Measurements from ENCODE around the gene ERP44.

The ERP44 gene

DNA sequence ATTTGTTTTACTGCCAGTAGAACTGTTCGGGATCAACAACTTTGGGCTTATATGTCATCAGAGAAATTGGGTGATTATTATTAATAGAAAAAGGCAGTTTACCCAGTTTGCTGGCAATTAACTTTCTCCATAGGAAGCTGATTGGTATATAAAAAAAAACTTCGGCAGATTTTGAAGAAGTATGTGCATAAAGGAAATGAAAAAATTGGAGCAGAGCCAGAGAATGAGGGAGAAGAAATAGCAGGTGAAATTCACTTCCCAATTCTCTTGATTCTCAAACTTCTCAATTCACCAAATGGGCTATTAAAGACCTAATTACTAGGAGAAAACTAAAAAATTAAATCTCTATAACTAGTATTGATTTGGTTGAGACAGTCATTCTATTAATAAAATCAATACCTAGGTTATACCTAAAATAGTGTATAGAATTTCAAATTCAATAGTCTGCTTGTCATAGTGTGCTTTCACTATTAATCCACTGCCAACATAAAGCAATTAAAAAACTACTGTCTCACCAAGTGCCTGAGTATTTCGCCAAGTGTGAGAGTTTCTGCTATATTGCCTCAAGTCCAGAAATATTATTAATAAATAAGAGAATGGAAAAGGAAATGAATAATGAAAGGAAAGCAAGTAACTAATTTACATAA, 144.8 kb downstream of the ERP44 start:
- H3K27me3 ChIP-seq: no peaks in the 10 kb centered on the region
- peaks cover 7 to 11% (median 8%) of the 10 kb centered on the region in 3 donors for H3K36me3 ChIP-seq
- no peak for DNase-seq
- H3K9me3 ChIP-seq: no peaks in the 10 kb centered on the region
- TF ChIP-seq, protein P1, sequence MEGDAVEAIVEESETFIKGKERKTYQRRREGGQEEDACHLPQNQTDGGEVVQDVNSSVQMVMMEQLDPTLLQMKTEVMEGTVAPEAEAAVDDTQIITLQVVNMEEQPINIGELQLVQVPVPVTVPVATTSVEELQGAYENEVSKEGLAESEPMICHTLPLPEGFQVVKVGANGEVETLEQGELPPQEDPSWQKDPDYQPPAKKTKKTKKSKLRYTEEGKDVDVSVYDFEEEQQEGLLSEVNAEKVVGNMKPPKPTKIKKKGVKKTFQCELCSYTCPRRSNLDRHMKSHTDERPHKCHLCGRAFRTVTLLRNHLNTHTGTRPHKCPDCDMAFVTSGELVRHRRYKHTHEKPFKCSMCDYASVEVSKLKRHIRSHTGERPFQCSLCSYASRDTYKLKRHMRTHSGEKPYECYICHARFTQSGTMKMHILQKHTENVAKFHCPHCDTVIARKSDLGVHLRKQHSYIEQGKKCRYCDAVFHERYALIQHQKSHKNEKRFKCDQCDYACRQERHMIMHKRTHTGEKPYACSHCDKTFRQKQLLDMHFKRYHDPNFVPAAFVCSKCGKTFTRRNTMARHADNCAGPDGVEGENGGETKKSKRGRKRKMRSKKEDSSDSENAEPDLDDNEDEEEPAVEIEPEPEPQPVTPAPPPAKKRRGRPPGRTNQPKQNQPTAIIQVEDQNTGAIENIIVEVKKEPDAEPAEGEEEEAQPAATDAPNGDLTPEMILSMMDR (IDR thresholded peaks at IDR 0.05): no peak
- intact Hi-C loops (cut with DNase I; ENCODE audit: low total_unique reads): no loop called here
- no peak overlapping the region for H3K27ac ChIP-seq
- peaks cover 0 to 3% (median under 1%) of the 10 kb centered on the region in 4 donors for H3K4me1 ChIP-seq
- no peak overlapping the region for H3K4me3 ChIP-seq

DNA sequence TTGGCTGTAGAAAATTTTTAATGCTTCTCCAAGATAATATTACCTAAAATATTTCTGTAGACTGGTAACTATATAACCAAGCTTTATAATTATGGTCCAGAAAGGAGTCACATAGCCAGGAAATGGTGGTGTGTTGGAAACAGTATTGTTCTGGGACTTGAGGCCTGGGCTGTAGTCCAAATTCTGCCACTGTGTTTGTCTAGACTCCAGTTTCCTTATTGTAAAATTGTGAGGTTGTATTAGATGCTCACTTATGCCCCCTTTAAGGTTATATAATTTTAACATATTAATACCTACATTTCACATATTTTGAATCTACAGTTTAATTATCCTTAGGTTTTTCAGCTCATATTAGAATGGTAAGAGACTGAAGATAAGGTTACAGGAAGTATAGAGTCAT, 149.9 kb downstream of the ERP44 start:
- no peaks in the 10 kb centered on the region for H3K27me3 ChIP-seq
- no peak overlapping the region for H3K27ac ChIP-seq
- no peak overlapping the region for H3K4me3 ChIP-seq
- H3K36me3 ChIP-seq: peaks cover 7 to 17% (median 8%) of the 10 kb centered on the region in 3 donors
- no peak for DNase-seq
- peaks cover 0 to 6% (median 2%) of the 10 kb centered on the region in 4 donors for H3K4me1 ChIP-seq
- intact Hi-C loops (cut with DNase I; ENCODE audit: low total_unique reads): no loop called here
- no peaks in the 10 kb centered on the region for H3K9me3 ChIP-seq
- TF ChIP-seq, protein P1 (IDR thresholded peaks at IDR 0.05): no peak

DNA sequence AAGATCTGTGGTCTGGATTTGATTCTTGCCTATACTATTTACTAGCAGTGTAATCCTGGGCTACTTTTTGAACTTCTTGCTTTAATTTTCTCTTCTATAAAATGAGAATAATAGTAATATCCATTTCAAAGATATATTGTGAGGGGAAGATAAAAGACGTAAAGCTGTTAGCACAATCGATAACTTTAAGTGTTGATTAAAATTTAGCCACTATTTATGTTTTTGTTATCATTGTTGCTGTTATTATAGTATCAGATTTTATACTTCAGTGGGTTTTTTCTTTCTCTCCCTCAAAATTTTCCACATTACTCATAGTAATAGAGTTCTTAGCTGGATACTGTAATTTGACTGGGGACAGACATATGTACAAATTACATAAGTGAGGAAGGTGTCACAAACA, 150.3 kb downstream of the ERP44 start:
- DNase-seq: no peak
- intact Hi-C loops (cut with DNase I; ENCODE audit: low total_unique reads): no loop called here
- TF ChIP-seq, protein P1 (IDR thresholded peaks at IDR 0.05): no peak
- no peaks in the 10 kb centered on the region for H3K9me3 ChIP-seq
- no peaks in the 10 kb centered on the region for H3K27me3 ChIP-seq
- H3K4me1 ChIP-seq: peaks cover 0 to 6% (median 2%) of the 10 kb centered on the region in 4 donors
- no peak overlapping the region for H3K27ac ChIP-seq
- H3K4me3 ChIP-seq: no peak overlapping the region
- peaks cover 7 to 17% (median 8%) of the 10 kb centered on the region in 3 donors for H3K36me3 ChIP-seq

DNA sequence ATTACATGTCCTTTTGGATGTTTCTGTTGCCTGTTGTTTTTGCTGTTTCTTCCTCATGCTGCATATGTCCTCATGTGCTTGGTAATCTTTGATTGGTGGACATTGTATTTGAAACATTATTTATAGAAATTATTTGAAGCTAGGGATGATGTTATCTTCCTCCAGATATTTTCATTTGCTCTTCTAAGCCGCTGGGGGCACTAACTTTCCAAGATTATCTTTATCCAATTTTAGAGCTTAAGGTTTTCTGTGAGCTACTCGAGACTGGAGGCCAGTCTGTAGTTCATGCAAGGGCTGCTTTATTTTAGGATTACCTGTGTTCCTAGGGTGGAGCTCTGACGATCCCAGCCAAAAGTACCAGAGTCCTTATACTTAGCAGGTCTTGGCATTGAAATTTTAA, 151.4 kb downstream of the ERP44 start:
- no peak overlapping the region for H3K4me3 ChIP-seq
- intact Hi-C loops (cut with DNase I; ENCODE audit: low total_unique reads): no loop called here
- H3K27ac ChIP-seq: no peak overlapping the region
- peaks cover 0 to 6% (median 2%) of the 10 kb centered on the region in 4 donors for H3K4me1 ChIP-seq
- TF ChIP-seq, protein P1 (IDR thresholded peaks at IDR 0.05): no peak
- DNase-seq: no peak
- H3K27me3 ChIP-seq: no peaks in the 10 kb centered on the region
- H3K36me3 ChIP-seq: peaks cover 12 to 22% (median 12%) of the 10 kb centered on the region in 3 donors
- H3K9me3 ChIP-seq: no peaks in the 10 kb centered on the region

DNA sequence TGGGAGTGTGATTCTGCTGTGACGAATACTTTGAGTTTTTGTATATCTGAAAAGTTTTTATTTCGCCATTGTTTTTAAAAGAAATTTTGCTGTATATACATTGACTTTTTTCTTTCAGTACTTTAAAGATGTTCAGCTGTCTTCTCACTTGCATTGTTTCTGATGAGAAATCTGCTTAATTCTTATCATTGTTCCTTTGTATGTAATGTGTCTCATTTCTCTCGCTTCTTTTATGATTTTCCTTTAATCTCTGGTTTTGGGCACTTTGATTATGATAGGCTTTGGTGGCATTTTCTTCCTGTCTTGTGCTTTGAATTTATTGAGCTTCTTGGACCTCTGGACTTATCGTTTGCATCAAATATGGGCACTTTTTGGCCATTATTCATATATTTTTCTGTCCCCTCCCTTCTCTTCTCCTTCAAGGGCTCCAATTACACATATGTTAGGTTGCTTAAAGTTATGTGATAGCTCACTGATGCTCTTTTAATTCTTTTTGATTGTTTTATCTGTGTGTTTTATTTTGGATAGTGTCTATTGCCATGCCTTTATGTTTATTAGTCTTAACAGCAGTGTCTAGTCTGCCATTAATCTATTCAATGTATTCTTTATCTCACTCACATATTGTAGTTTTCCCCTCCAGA, 161.7 kb downstream of the ERP44 start:
- Histone ChIP-seq H3K4me1 (no peaks in the 10 kb centered on the region), H3K4me3 (no peak overlapping the region), H3K27ac (no peak overlapping the region), H3K36me3 (peaks cover 0 to 6% (median 3%) of the 10 kb centered on the region in 3 donors), H3K9me3 (peaks cover 0 to 5% (median 0%) of the 10 kb centered on the region in 3 donors), H3K27me3 (no peaks in the 10 kb centered on the region)
- intact Hi-C loops (cut with DNase I; ENCODE audit: low total_unique reads): no loop called here
- TF ChIP-seq, protein P1 (IDR thresholded peaks at IDR 0.05): no peak
- DNase-seq: no peak

All from tibial artery (tissue), 4 donors.